Activated CD4-positive, CD25-positive, alpha-beta regulatory T cell treated with anti-CD3 and anti-CD28 coated beads, Interleukin-2, amount 50 U/mL, for 16 hours (primary cell): Measurements from ENCODE around the gene PTPRH.
A peak's percentile ranks its signal among the peaks of the same experiment; 100 is the strongest.
"Not testable (repeated sequence)": the region's sequence is repeated elsewhere in the genome, so short reads cannot be mapped to it uniquely, and the experiment has no call there.

Experiments
- DNase-seq: peaks from one replicate; pipeline ENCODE4 v3.0.0-alpha.2; 2020; ENCODE audit warnings: low read depth, low spot score

Gene PTPRH

GRCh38 chr19:55179606-55180484, 29.5 kb downstream of the PTPRH start, which contains the start of gene SYT5:
Gene SYT5, minus strand, starts transcription at chr19:55180289. Its CDS starts 1,248 bp downstream, at chr19:55179041.
- peak; percentile 26 for DNase-seq

DNA sequence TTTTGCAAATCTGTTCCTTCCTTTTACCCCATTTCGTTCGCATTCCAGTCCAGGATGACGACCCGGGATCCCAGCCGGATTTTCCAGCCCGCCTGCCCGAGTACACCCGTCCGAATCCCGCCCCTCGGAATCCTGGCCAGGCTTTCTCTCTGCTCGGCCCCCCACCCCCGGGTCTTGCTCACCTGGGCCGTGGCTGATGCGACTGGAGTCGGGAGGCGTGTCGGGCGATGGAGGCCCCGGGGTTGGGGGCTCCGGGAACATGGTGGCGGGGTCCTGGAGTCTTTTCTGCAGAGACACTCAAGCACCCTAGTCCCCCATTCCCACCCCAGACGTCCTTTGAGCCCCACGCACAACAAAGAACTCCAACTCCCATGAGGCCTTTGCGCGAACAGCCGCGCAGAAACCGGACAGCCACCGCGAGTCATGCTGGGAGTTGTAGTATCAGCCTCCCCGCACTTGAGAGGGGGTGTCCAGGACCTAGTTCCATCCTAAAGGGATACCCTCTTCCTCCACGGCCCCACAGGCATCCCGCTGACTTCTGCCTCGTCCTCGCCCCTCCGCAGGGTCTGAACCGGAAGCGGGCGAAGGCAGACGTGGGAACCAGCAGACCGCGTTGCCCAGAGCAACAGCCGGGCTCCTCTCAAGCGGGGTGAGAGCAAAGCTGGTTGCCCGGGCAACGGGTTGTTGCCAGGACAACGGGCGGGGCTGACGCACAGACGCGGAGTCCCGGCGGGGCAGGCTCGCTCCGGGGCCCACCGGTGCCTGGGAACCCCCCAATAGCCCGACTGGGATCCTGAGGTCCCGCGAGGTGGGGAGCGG, 30.3 kb downstream of the PTPRH start:
- DNase-seq: peak; percentile 81

DNA sequence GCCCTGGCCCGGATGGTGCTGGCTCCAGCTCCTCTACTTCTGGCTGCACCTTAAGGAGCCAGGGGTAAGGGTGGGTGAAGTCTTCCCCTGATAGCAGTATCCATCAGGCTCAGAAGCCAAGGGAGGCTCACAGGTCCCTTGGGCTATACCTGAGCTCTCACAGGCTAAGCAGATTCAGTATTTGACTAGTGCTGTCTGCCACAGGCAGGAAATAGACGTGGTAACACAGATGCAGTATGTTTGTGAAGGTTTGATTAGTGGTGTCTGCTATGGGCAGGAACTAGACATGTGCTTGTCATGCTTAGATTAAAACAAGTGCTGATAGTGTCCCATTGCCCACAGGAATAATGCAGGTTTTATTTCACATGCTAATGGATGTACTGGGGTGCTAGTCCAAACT, 33.2 kb downstream of the PTPRH start:
- DNase-seq: no peak

DNA sequence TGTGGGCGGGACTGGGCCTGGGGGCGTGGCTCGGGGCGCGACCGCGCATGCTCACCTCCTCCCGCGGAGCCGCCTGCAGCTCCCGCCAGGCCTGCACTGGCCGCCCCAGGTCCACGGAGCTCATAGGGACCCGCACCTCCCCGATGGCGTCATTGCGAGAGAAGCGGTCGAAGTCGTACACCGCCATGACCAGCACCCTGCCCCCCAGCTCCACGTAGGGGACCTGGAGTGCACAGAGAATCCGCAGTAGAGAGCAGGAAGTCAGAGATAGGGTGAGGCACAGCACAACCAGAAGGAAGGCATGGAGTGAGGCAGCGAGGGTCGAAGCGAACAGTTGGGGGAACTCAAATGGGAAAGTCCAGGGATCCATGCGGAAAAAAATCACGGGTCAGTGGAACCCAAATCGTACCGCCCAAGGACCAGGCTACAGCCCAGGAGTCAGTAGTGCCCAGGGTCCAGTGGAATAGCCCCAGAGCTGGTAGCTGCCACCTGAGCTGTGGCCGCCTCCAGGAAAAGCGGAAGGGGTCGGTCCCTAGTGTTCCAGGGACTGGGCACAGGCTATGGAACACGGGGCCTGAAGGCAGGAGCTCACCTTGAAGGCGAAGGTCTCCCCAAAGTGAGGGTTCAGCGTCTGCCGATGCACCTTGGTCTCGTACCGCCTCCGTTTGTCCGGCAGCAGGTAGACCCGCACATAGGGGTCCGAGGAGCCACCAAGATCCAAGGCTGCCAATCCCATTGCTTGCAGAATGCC, 34.0 kb downstream of the PTPRH start:
- DNase-seq: no peak

DNA sequence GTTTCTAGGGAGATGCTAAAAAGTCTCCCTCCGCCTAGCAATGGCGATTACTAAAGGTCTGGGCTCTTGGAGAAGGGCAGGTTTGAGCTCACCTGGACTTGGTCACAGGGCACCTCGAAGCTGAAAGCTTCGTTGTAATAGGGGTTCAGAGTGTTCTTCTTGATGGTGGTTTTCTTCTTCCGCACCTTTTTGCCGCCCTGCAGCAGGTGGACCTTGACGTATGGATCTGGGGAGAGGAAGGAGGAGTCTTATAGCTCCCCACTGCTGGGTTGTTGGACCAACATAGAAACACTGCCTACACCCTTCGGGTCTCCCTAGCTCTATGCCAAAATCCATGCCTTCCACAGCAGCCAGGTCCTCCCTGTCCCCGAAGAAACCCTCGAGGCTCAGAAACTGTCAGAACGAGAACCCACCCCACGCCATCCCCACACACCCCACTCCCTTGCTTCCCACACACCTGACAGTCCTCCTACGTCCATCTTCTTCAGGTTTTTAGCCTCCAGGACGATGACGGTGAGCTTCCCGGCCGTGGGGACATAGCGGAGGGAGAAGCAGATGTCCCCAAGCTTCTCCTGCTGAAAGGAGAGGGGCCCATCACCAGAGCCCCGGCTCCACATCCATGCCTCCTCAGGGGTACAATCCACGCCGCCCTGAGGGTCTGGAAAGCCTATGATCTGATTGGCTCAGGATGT, 34.7 kb downstream of the PTPRH start:
- no peak for DNase-seq

GRCh38 chr19:55173714-55174409, 35.4 kb downstream of the PTPRH start:
- no peak for DNase-seq

DNA sequence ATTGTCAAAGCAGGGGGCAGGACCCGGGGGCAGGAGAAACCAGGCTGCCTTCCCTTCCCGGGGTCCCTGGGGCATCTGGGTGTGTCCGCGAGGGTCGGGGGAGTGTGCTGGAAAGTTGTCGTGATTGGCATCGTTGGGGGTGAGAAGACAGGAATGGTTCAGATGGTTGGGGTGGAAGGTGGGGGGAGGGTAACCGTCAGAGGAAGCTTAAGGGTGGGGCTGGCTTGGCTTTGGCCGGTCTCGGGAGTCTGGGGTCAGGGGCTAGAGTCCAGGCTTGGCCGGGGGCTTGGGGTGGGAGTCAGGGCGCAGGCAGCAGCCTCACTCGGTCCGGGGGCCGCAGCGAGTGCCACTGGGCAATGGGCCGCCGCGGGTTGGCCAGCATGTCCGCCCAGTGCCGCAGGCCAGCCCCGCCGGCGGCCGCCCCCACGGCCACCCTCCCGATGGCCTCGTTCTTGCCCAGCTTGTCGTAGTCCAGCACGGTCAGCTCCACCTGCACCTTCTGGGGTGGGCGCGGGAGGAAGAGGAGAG, 36.1 kb downstream of the PTPRH start:
- no peak for DNase-seq

- DNase-seq: no peak
Measured at GRCh38 chr19:55172741-55173140, 36.6 kb downstream of the PTPRH start.

DNA sequence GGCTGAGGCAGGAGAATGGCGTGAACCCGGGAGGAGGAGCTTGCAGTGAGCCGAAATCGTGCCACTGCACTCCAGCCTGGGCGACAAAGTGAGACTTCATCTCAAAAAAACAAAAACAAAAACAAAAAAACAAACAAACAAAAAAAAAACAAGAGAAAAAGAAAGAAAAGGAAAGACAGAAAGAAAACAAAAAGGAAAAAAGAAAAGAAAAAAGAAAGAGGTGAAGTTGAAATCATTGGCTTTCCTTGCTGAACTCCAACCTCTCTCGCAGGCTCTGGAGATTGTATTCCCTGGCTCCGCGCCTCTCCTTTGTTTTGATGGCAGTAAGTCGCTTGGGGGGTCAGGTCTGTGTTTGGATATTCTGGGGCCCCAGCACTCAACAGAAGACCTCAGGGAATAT, 37.0 kb downstream of the PTPRH start:
- DNase-seq: not testable (repeated sequence)

DNA sequence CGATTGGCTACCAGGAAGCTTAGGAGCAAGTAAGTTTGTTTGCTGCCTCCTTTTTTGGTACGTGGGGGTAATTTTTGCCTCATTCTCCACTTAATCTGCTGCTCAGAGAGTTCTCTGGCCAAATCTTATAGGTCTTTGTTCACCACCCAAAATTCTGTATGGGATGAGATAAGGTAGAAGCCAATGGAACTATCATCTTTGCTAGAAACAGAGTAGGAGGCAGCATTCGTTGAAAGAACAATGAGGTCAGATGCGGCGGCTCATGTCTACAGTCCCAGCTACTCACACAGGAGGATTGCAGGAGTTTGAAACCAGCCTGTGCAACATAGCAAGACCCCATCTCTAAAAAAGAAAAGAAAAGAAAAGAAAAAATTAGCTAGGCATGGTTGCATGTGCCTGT, 37.9 kb downstream of the PTPRH start:
- DNase-seq: no peak

DNA sequence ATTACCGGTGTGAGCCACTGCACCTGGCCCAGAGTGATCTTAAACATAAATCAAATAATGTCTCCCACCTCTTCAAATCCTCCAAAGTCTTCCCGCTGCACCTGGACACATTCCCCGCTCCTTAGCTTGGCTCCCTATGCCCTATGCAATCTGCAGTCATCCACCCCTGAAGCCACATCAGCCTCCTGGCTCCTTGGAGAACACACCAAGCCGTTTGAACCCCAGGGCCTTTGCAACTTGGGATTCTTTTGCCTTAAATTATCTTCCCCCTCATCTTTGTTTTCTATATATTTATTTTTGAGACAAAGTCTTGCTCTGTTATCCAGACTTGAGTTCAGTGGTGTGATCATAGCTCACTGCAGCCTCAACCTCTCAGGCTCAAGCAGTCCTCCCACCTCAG, 40.2 kb downstream of the PTPRH start:
- no peak for DNase-seq

DNA sequence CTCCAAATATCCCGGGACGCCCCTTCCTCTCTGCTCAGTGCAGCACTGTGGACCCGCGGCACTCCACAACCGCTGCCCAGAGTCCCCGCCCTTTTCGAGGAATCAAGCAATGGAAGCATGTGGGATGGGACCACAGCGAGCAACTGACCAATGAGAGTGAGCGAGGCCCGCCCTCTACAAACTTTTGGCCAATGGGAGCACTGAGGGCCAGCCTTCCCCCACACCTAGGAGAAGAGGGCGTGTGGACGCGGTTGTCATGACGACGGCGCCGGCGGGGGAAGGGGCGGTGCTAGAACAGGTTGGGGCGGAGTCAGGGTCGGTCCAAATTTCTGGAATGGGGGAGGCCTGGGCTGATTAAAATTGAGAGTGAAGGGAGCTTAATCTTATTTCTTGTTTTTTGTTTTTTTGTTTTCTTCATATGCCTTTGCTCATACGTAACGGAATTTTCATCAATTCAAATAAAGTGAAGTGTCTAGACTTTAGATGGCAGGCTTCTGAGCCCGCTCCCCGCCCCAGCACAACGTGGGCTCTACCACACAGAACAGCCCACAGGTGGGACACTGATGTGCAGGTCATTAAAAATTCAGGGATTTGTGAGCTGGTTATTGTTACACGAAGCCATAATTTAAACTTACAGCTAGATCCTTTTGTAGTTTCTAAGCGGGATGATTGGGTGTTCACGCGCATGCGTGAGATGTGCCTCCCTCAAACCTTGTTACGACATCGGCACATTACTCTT, 42.6 kb downstream of the PTPRH start, which contains the start of gene DNAAF3:
DNAAF3 (minus strand) TSS at position 84 of the 739 bp plus-strand sequence. CDS start 200 bp downstream, outside the sequence.
- DNase-seq: peak; percentile 24

DNA sequence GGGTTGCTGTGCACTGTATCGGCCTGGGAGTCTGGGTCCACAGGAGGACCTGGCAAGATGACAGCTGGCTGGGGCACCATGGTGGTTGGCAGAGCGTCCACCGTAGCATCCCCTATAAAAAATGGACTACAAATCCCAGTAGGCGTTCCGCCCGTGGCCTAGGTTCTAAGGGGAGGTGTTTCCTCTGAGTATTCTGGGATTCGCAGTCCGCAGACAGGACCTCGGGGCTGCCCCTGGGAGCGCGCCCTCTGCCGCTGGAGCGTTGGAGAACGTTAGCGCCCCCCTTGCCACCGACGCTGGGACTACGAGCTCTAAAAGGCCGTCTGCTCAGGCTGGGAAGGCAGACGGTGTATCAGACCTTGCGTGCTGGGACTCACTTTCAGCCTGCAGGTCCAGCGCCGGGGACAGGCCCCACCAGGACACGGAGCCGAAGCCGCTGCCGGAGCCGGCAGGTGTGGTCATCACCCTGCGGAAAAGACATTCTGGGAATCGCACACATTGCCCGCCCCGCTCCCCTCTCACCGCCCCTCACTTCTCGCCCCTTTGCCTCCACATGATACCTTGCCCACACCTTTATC, 43.3 kb downstream of the PTPRH start:
- no peak for DNase-seq

DNA sequence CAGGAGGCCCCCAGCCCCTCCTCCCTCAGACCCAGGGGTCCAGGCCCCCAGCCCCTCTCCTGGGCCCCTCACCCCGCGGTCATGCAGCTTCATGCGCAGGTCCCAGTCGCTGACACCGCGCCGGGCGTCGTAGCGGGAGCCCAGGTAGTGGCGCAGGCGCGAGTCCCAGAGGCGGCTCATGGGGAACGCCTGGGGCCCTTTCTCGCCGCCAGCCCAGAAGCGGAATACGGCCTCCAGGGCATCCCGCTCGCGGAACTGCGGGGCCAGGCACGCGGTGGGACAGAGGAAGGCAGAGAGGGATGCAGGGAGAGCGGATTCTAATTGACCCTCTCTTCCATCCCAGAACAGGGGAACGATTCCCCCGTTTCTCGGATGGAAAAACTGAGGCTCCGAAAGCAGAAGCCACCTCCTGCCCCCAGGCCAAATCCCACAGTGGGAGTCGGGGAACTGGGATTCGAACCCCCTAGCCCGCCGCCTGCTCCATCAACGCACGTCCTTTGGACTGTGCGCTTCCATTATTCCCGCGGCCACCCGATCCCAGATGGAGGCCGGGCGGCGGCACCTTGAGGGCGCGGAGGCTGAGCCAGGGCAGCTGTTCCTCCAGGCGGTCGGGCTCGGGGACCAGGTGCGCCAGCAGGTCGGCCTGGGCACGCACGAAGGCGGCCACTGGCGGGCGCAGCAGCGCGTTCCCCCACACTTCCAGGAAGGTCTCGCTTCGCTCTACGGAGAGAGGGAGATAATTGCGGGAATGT, 47.6 kb downstream of the PTPRH start:
- DNase-seq: no peak

GRCh38 chr19:55160986-55161365, 48.3 kb downstream of the PTPRH start:
- no peak for DNase-seq

- peak; percentile 63 for DNase-seq
Measured at GRCh38 chr19:55160128-55160985, 48.9 kb downstream of the PTPRH start.
